BLaER1 treated with 17β-estradiol and CSF1 and Interleukin-3, amounts not matched to agents 10 nM and 100 nM (cell line): ENCODE data around the gene XKRX.
A peak's percentile ranks its signal among the peaks of the same experiment; 100 is the strongest.

Experiments
- H3K27ac ChIP-seq, 11 experiments: shearing (Covaris generic); formaldehyde crosslinking; 2 replicates each; pipeline ENCODE4 v1.8.1; 2022
- H3K27me3 ChIP-seq, 11 experiments: shearing (Covaris generic); formaldehyde crosslinking; 2 replicates each; pipeline ENCODE4 v1.8.1; 2022
- H3K36me3 ChIP-seq, 11 experiments: shearing (Covaris generic); formaldehyde crosslinking; 2 replicates each; pipeline ENCODE4 v1.8.1; 2022
- H3K4me1 ChIP-seq, 10 experiments: shearing (Covaris generic); formaldehyde crosslinking; 2 replicates each; pipeline ENCODE4 v1.8.1; 2022
- H3K4me2 ChIP-seq, 11 experiments: shearing (Covaris generic); formaldehyde crosslinking; 2 replicates each; pipeline ENCODE4 v1.8.1; 2022
- H3K4me3 ChIP-seq, 10 experiments: shearing (Covaris generic); formaldehyde crosslinking; 2 replicates each; pipeline ENCODE4 v1.8.1; 2022
- H3K9ac ChIP-seq, 11 experiments: shearing (Covaris generic); formaldehyde crosslinking; 2 replicates each; pipeline ENCODE4 v1.8.1; 2022
- H3K9me3 ChIP-seq, 11 experiments: shearing (Covaris generic); formaldehyde crosslinking; replicated peaks in 1 of 11; 2 replicates each; pipeline ENCODE4 v1.8.1; 2022
- H4K20me1 ChIP-seq, 11 experiments: shearing (Covaris generic); formaldehyde crosslinking; 2 replicates each; pipeline ENCODE4 v1.8.1; 2022
- Cebpa-rat ChIP-seq, 11 experiments: shearing (Covaris generic); IDR thresholded peaks; 2 replicates each; pipeline ENCODE4 v1.8.1; 2022

XKRX gene

GRCh38 chrX:100870527-100870926, 58.2 kb downstream of the XKRX start:
- no peaks in the 10 kb centered on the region for H3K36me3 ChIP-seq
- no peaks in the 10 kb centered on the region for H3K27me3 ChIP-seq
- H3K27ac ChIP-seq, result no peak overlapping the region
- H3K9me3 ChIP-seq, result no peaks in the 10 kb centered on the region
- no peaks in the 10 kb centered on the region for H4K20me1 ChIP-seq
- H3K4me3 ChIP-seq, result no peak overlapping the region
- H3K4me2 ChIP-seq, result no peak overlapping the region
- H3K9ac ChIP-seq, result no peak overlapping the region
- no peaks in the 10 kb centered on the region for H3K4me1 ChIP-seq
- TF ChIP-seq Cebpa-rat (IDR thresholded peaks at IDR 0.05), result no peak

DNA sequence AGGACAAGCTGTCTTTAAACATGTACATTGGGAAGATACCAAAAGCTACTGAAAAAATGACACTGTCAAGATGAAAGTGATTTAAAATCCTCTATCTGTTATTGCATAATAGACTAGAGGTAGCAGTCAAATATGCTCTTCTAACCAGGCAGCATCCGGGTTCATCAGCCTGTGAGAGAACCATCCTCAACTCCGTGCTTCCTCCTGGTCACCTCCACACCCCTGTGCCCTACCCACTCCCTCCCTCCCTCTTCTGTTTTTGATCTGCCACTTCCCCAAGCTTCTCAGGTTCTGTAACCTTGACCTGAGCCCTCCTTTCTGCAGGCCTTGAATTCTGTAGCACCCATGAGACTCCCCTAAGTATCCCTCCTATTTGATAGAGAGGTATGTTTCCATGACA, 60.4 kb downstream of the XKRX start:
- Histone ChIP-seq H3K27ac (no peak overlapping the region), H4K20me1 (no peaks in the 10 kb centered on the region), H3K9ac (no peak overlapping the region), H3K9me3 (no peaks in the 10 kb centered on the region), H3K4me3 (no peak overlapping the region), H3K4me1 (peaks cover 0 to 3% (median 0%) of the 10 kb centered on the region in 10 experiments; a peak in 2 of 20 replicates), H3K36me3 (no peaks in the 10 kb centered on the region), H3K27me3 (no peaks in the 10 kb centered on the region), H3K4me2 (no peak overlapping the region)
- TF ChIP-seq Cebpa-rat (IDR thresholded peaks at IDR 0.05), result peak in 1 of 11 experiments; percentile 12; a peak in 1 of 22 replicates

- TF ChIP-seq Cebpa-rat (IDR thresholded peaks at IDR 0.05), result no peak
- no peak overlapping the region for H3K9ac ChIP-seq
- no peaks in the 10 kb centered on the region for H3K27me3 ChIP-seq
- no peak overlapping the region for H3K4me3 ChIP-seq
- no peak overlapping the region for H3K27ac ChIP-seq
- H4K20me1 ChIP-seq, result no peaks in the 10 kb centered on the region
- H3K36me3 ChIP-seq, result no peaks in the 10 kb centered on the region
- H3K4me2 ChIP-seq, result peak overlapping the region in 1 of 11 experiments; percentile 6; a peak in 1 of 22 replicates
- no peaks in the 10 kb centered on the region for H3K9me3 ChIP-seq
- peaks cover 0 to 5% (median 0%) of the 10 kb centered on the region in 10 experiments; a peak in 2 of 20 replicates for H3K4me1 ChIP-seq
Observed at GRCh38 chrX:100864657-100865391, 63.9 kb downstream of the XKRX start.
